Epithelial cell of prostate (primary cell): ENCODE results near the gene DUSP10.

Experiments
- DNase-seq: peaks from one replicate; pipeline ENCODE4 v3.0.0-alpha.2; 2011; ENCODE audit warnings: low read depth, low spot score
- H3K27ac ChIP-seq: fragments of 450-650 bp; 2 replicates; pipeline ENCODE4 v1.5.1; 2017; ENCODE audit warnings: mild to moderate bottlenecking

Gene DUSP10

GRCh38 chr1:221736714-221737113 lies 5.2 kb downstream of the DUSP10 start:
- no peak for DNase-seq
- H3K27ac ChIP-seq: no peak overlapping the region

- H3K27ac ChIP-seq: no peak overlapping the region
- no peak for DNase-seq
These were observed 5.9 kb downstream of the DUSP10 start for GRCh38 chr1:221735999-221736398.

GRCh38 chr1:221734187-221734586 lies 7.7 kb downstream of the DUSP10 start:
- DNase-seq: no peak
- H3K27ac ChIP-seq: no peak overlapping the region

- no peak for DNase-seq
- H3K27ac ChIP-seq: no peak overlapping the region
These were observed 9.8 kb downstream of the DUSP10 start for GRCh38 chr1:221732052-221732451.

- H3K27ac ChIP-seq: no peak overlapping the region
- no peak for DNase-seq
These were observed 12.0 kb downstream of the DUSP10 start for GRCh38 chr1:221729771-221730330.

GRCh38 chr1:221728037-221728505 lies 13.8 kb downstream of the DUSP10 start:
- peak overlapping the region; percentile 21 for H3K27ac ChIP-seq

GRCh38 chr1:221727146-221728036 lies 14.5 kb downstream of the DUSP10 start:
- no peak for DNase-seq
- no peak overlapping the region for H3K27ac ChIP-seq

More at GRCh38 chr1:221728037-221728505, 13.8 kb downstream of the DUSP10 start:
- no peak for DNase-seq

- no peak for DNase-seq
- peak overlapping the region; percentile 44 for H3K27ac ChIP-seq
These were observed 15.9 kb downstream of the DUSP10 start for GRCh38 chr1:221725735-221726672.

GRCh38 chr1:221724931-221725605 lies 16.8 kb downstream of the DUSP10 start:
- peak overlapping the region; percentile 44 for H3K27ac ChIP-seq
- no peak for DNase-seq

- H3K27ac ChIP-seq: peak overlapping the region; percentile 2
- no peak for DNase-seq
These were observed 18.0 kb downstream of the DUSP10 start for GRCh38 chr1:221723848-221724236.

- peak overlapping the region; percentile 2 for H3K27ac ChIP-seq
- no peak for DNase-seq
These were observed 18.7 kb downstream of the DUSP10 start for GRCh38 chr1:221723018-221723847.

GRCh38 chr1:221722254-221723017 lies 19.5 kb downstream of the DUSP10 start:
- H3K27ac ChIP-seq: no peak overlapping the region
- no peak for DNase-seq

- DNase-seq: no peak
- no peak overlapping the region for H3K27ac ChIP-seq
These were observed 21.3 kb downstream of the DUSP10 start for GRCh38 chr1:221720545-221720944.

GRCh38 chr1:221719987-221720386 lies 21.9 kb downstream of the DUSP10 start:
- no peak for DNase-seq
- H3K27ac ChIP-seq: no peak overlapping the region

GRCh38 chr1:221719278-221719597 lies 22.7 kb downstream of the DUSP10 start:
- DNase-seq: no peak
- H3K27ac ChIP-seq: no peak overlapping the region

GRCh38 chr1:221718381-221719277 lies 23.3 kb downstream of the DUSP10 start:
- no peak for DNase-seq
- H3K27ac ChIP-seq: no peak overlapping the region

GRCh38 chr1:221717485-221717853 lies 24.4 kb downstream of the DUSP10 start:
- no peak for DNase-seq
- no peak overlapping the region for H3K27ac ChIP-seq
